GM19324 (cell line): Measurements from ENCODE around the gene ARHGAP45.

Source experiments
- ATAC-seq: cut with Tn5 transposase; IDR thresholded peaks from one replicate; pipeline ENCODE4 v1.9.1; 2021; ENCODE audit warnings: mild to moderate bottlenecking, moderate library complexity; ENCODE audit not compliant: unreplicated experiment, low FRiP score

Gene ARHGAP45

GRCh38 chr19:1103132-1103707, 36.3 kb downstream of the ARHGAP45 start:
- no peak for ATAC-seq

DNA sequence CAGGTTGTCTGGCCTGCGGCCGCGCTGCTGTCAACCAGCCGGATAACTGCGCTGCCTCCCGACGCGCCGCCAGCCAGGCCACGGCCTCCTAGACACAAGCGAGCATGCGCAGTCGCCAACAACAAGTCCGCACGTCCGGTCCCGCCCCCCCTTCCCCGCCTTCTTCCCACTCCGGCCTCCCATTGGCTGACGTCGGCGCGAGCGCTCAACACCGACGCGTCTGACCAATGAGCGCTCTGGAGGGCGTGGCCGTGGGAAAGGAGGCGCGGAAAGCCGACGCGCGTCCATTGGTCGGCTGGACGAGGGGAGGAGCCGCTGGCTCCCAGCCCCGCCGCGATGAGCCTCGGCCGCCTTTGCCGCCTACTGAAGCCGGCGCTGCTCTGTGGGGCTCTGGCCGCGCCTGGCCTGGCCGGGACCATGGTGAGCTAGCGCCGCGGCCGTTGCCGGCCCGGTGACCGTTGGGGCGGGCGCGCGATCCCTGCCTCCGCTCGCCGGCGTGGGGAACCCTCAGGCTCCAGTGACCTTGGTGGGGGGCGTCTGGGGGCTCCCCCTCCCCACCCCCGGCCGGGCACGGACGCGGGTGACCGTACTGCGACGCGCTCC, 36.8 kb downstream of the ARHGAP45 start, which contains the start of gene GPX4:
GPX4 (plus strand) TSS at position 287 of the 603 bp plus-strand sequence; CDS start at position 337, 50 bp downstream.
- ATAC-seq = peak; percentile 75

- ATAC-seq = peak; percentile 35
These were observed 37.5 kb downstream of the ARHGAP45 start for GRCh38 chr19:1104311-1105007.

DNA sequence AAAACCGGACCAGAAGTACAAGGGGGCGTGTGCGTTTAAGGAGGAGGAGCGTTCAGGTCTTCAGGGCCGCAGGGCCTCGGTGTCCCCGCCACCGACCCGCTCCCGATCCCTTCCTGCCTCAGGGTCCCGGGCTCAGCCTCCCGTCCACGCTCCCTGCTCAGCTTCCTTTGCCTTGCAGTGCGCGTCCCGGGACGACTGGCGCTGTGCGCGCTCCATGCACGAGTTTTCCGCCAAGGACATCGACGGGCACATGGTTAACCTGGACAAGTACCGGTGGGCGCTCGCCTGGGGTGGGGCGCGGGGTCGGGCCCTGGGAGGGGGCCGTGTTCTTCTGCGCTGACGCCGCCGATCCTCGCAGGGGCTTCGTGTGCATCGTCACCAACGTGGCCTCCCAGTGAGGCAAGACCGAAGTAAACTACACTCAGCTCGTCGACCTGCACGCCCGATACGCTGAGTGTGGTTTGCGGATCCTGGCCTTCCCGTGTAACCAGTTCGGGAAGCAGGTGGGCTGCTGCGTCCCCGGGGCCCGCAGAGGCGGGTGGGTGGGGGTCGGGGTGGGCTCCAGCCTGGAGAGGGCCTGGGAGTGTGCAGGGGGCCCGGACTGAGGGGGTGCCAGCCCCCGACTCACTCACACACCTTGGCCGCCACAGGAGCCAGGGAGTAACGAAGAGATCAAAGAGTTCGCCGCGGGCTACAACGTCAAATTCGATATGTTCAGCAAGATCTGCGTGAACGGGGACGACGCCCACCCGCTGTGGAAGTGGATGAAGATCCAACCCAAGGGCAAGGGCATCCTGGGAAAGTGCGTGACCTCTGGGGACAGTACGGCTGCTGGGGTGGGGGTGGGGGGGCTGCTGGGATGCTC, 38.3 kb downstream of the ARHGAP45 start:
- no peak for ATAC-seq

DNA sequence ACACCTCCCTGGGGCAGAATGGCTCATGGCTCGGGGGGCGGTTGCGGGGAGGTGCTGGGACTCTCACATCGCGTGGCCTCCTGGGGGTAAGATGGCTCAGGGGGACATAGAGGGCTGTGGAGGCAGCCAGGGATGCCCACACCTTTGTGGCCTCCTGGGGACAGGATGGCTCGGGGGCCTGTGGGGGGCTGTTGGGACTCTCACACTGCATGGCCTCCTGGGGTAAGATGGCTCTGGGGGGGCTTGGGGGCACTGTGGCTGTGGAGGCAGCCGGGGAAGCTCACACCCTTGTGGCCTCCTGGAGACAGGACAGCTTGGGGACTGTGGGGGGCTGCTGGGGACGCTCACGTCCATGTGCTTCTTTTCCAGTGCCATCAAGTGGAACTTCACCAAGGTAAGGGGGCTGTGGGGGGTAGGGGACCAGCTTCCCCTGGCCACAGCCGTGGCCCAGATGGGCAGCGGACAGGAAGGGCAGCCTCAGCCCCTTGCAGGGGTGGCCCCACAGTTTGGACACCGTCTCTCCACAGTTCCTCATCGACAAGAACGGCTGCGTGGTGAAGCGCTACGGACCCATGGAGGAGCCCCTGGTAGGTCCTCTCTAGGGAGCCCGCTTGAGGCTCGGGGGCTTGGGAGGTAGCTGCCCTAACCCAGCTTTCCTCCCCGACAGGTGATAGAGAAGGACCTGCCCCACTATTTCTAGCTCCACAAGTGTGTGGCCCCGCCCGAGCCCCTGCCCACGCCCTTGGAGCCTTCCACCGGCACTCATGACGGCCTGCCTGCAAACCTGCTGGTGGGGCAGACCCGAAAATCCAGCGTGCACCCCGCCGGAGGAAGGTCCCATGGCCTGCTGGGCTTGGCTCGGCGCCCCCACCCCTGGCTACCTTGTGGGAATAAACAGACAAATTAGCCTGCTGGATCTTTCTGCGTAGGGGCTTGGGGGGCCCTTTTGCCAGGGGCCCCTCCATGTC, 39.2 kb downstream of the ARHGAP45 start:
- ATAC-seq = no peak

- no peak for ATAC-seq
These were observed 40.1 kb downstream of the ARHGAP45 start for GRCh38 chr19:1106841-1107660.

DNA sequence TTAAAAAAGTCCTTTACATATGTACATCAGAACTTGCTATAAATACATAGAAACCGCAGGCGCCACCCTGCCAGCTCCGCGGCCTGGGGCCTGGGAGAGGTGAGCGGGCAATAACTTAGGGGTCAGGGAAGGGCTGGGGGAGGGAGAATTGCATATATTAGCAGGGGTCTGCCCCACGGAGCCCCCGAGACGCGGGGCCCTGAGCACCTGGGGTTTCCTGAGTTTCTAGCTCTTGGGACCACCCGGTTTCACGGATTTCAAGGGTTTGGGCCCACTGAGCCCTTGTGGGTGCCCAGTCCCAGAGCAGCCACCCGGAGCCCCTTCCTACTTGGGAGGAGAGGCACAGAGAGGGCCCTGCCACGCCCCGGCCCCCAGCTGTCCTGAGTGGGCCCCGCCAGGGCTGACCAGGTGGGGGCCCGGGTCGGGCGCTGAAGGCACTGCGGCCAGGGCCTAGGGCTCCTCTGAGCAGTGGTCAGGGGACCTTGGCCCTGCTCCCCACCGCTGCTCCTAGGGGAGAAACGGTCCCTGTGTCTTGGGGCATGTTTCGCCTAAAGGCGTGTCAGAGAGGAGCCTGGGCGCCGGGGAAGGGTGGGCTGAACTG, 40.8 kb downstream of the ARHGAP45 start:
- ATAC-seq = no peak

- no peak for ATAC-seq
These were observed 41.5 kb downstream of the ARHGAP45 start for GRCh38 chr19:1108291-1109031.

DNA sequence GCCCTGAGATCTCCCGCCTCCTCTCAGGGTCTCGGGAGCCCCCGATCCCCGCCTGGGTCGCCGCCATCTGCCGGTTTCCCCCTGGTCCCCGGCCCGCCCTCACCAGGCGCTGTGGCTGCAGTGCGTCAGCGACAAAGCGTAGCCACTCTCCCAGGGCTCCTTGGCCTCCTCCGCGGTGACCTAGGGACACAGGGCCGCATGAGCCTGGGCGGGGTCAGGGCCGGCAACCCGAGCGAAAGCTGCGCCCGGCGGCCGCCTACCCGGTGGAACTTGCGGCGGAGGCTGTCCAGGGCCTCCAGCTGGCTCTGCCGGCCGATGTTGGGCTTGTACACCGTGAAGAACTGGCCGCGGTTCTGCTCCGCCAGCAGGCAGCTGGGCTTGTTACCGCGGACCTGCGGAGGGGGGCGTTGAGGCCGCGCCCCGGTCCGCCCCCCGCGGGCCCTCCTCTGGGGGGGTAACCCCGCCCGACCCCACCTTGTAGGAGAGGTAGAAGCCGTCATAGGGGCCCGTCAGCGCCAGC, 42.1 kb downstream of the ARHGAP45 start:
- ATAC-seq = no peak

DNA sequence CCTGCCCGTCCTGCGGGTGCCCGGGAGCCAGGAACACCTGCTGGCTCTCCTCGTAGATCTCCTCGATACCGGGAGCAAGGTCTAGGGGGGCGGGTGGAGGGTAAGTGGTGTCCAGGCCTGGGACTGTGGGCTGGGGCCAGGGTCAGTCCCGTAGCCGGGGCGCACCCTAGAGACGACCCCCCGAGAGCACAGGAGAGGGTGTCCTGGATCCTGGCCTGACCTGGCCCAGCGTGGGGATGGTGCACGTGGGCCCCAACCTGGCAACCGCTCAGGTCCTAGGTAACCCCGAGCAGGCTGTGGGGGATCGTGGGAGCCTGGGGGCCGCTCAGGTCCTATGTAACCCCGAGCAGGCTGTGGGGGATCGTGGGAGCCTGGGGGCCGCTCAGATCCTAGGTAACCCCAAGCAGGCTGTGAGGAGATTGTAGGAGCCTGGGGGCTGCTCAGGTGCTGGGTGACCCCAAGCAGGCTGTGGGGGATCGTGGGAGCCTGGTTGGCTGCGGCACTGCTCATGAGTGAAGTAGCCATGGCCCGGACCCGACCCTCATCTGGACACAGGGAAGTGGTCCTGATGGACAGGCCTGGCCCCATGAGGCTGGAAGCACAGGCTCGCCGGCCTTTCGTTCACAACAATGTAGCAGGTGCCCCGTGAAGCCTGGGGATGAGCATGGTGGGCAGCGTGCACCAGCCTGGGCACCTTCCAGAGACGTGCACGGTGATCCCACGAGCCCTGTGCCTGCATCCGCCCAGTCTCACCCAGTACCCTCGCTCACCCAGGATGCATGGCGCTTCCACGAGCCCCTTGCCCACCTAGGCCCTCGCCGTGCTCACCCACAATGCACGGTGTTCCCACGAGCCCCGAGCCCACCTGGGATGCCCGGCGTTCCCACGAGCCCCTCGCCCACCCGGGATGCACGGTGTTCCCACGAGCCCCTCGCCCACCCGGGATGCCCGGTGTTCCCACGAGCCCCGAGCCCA, 43.0 kb downstream of the ARHGAP45 start:
- ATAC-seq = no peak

GRCh38 chr19:1110809-1111640, 44.1 kb downstream of the ARHGAP45 start:
- no peak for ATAC-seq

GRCh38 chr19:1111641-1112267, 44.8 kb downstream of the ARHGAP45 start:
- no peak for ATAC-seq

- no peak for ATAC-seq
These were observed 45.5 kb downstream of the ARHGAP45 start for GRCh38 chr19:1112268-1113029.
